CD4-positive, alpha-beta memory T cell (primary cell): ENCODE measurements around the gene CAMTA1. TPM values are rescaled to one million over a fixed set of nuclear protein-coding genes. Genes with fewer than 3 reads are reported as not detected.

Source experiments
- CTCF ChIA-PET: fragments of 350-600 bp; sonication (Branson Sonifier 250); formaldehyde crosslinking; loops from one replicate; lab custom pipeline; 2021; ENCODE audit warnings: inconsistent platforms; ENCODE audit not compliant: partially characterized antibody; lab: Charles Lee
- POLR2A ChIA-PET: fragments of 350-600 bp; sonication (Branson Sonifier 250); formaldehyde crosslinking; loops from one replicate; lab custom pipeline; 2021; ENCODE audit not compliant: partially characterized antibody; lab: Charles Lee
- DNase-seq, 5 donors: peaks; one replicate each; pipeline versions ENCODE4 v3.0.0 to v3.0.0-alpha.2; 2020 to 2022; ENCODE audit warnings: mixed read lengths in 1 of 5
- H3K27ac ChIP-seq: one replicate; pipeline ENCODE4 v1.7.0; 2013; ENCODE audit warnings: low read depth, low read length
- H3K27me3 ChIP-seq: 2 replicates; pipeline ENCODE4 v1.7.0; 2013; ENCODE audit warnings: mild to moderate bottlenecking, low read length, moderate library complexity; ENCODE audit not compliant: insufficient read depth
- H3K36me3 ChIP-seq: 2 replicates; pipeline ENCODE4 v1.7.0; 2013; ENCODE audit warnings: mild to moderate bottlenecking, low read length, moderate library complexity; ENCODE audit not compliant: insufficient read depth
- H3K4me1 ChIP-seq: 2 replicates; pipeline ENCODE4 v1.7.0; 2013; ENCODE audit warnings: mild to moderate bottlenecking, low read length, moderate library complexity; ENCODE audit not compliant: insufficient read depth
- H3K4me3 ChIP-seq, 2 donors: one replicate each; pipeline ENCODE4 v1.7.0; 2013; ENCODE audit warnings: low read length in 2 of 2, mild to moderate bottlenecking in 1 of 2
- H3K9me3 ChIP-seq, 2 donors: one replicate each; pipeline ENCODE4 v1.7.0; 2013; ENCODE audit warnings: low read length in 2 of 2, control low read depth in 1 of 2; ENCODE audit not compliant: control insufficient read depth in 1 of 2
- H3K27ac Mint-ChIP-seq, 7 donors: one replicate each; pipeline ENCODE4 v1.8.0; 2020 to 2021; ENCODE audit warnings: mixed read lengths in 7 of 7, mild to moderate bottlenecking in 6 of 7, inconsistent platforms in 3 of 7, moderate library complexity in 3 of 7
- H3K27me3 Mint-ChIP-seq, 2 donors: one replicate each; pipeline ENCODE4 v1.8.0; 2020 to 2021; ENCODE audit warnings: mixed read lengths in 2 of 2
- H3K36me3 Mint-ChIP-seq, 2 donors: one replicate each; pipeline ENCODE4 v1.8.0; 2020 to 2021; ENCODE audit warnings: mixed read lengths in 2 of 2, inconsistent platforms in 1 of 2, mild to moderate bottlenecking in 1 of 2
- H3K4me1 Mint-ChIP-seq, 4 donors: one replicate each; pipeline ENCODE4 v1.8.0; 2020 to 2021; ENCODE audit warnings: mixed read lengths in 4 of 4, mild to moderate bottlenecking in 1 of 4
- H3K4me3 Mint-ChIP-seq, 8 donors: one replicate each; pipeline ENCODE4 v1.8.0; 2020 to 2021; ENCODE audit warnings: mixed read lengths in 8 of 8, mild to moderate bottlenecking in 7 of 8, moderate library complexity in 6 of 8, inconsistent platforms in 3 of 8
- H3K9me3 Mint-ChIP-seq, 8 donors: one replicate each; pipeline ENCODE4 v1.8.0; 2020 to 2021; ENCODE audit warnings: mixed read lengths in 8 of 8, mild to moderate bottlenecking in 5 of 8, inconsistent platforms in 3 of 8, moderate library complexity in 1 of 8
- intact Hi-C: fragments of 100-400 bp; cut with micrococcal nuclease; formaldehyde crosslinking; loops from one replicate; pipeline ENCODE4 v1.15.1; 2023
- polyA plus RNA-seq, 2 donors: library from polyadenylated mRNA; unstranded; fragments of 300-500 nt; fragmentation: Illumina TruSeq; gene quantifications; one replicate each; pipeline ENCODE4 v1.2.3, GENCODE V29; 2021
- total RNA-seq, 2 experiments: library from RNA; stranded (reverse); gene quantifications; one replicate each; pipeline ENCODE4 v1.2.3, GENCODE V29; 2021

CAMTA1 gene
- total and polyA plus RNA-seq, 4 experiments from 2014 or later, result 39.1 to 118 (median 59.9) TPM

GRCh38 chr1:7040969-7041695 is 255.9 kb downstream of the CAMTA1 start:
- Histone ChIP-seq H3K27ac (no peak overlapping the region), H3K27me3 (no peaks in the 10 kb centered on the region), H3K9me3 (no peaks in the 10 kb centered on the region), H3K4me3 (no peak overlapping the region), H3K4me1 (no peaks in the 10 kb centered on the region), H3K36me3 (no peaks in the 10 kb centered on the region)
- CTCF ChIA-PET, result no interaction called here
- intact Hi-C loops, result no loop called here
- no peaks in the 10 kb centered on the region for H3K9me3 Mint-ChIP-seq
- H3K27ac Mint-ChIP-seq, result no peak overlapping the region
- DNase-seq, result no peak
- H3K27me3 Mint-ChIP-seq, result peaks cover 15 to 17% of the 10 kb centered on the region in 2 donors
- H3K4me1 Mint-ChIP-seq, result no peaks in the 10 kb centered on the region
- H3K36me3 Mint-ChIP-seq, result no peaks in the 10 kb centered on the region
- POLR2A ChIA-PET, result no interaction called here
- H3K4me3 Mint-ChIP-seq, result no peak overlapping the region

- peak in 2 of 5 donors; percentile 3 to 12 for DNase-seq
- H3K36me3 Mint-ChIP-seq, result no peaks in the 10 kb centered on the region
- Histone ChIP-seq H3K4me3 (no peak overlapping the region), H3K4me1 (no peaks in the 10 kb centered on the region), H3K9me3 (no peaks in the 10 kb centered on the region), H3K27ac (no peak overlapping the region), H3K36me3 (no peaks in the 10 kb centered on the region), H3K27me3 (no peaks in the 10 kb centered on the region)
- ChIA-PET POLR2A (no interaction called here), CTCF (interaction anchor here (0.7 to 1.4 kb wide), 2 partner anchors 16 to 602 kb away, joined by 3 read pairs; no protein-coding TSS in a partner anchor)
- H3K4me3 Mint-ChIP-seq, result no peak overlapping the region
- no peaks in the 10 kb centered on the region for H3K4me1 Mint-ChIP-seq
- peaks cover 9 to 12% of the 10 kb centered on the region in 2 donors for H3K27me3 Mint-ChIP-seq
- intact Hi-C loops, result no loop called here
- peaks cover 0 to under 1% (median 0%) of the 10 kb centered on the region in 8 donors for H3K9me3 Mint-ChIP-seq
- no peak overlapping the region for H3K27ac Mint-ChIP-seq
Observed at GRCh38 chr1:7042322-7043190, 257.3 kb downstream of the CAMTA1 start.

DNA sequence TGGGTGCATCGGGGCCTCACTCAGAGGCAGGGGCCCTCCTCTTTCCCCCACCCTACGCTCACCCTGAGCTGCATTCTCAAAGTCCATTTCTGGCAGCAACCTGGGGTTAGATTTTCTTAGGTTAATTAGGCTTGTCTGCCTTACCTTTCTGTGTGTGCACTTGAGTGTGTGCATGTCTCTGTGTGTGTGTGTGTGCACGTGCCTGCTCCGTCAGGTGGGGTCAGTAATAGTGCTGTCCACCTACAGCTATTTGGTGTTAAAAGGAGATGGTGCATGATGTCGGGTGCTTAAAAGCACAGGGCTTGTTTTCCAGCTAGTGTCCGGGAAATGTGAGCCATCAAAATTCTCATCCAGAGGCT is 257.9 kb downstream of the CAMTA1 start:
- POLR2A ChIA-PET, result no interaction called here
- no peaks in the 10 kb centered on the region for H3K36me3 ChIP-seq
- Mint-ChIP-seq H3K27me3 (peaks cover 9 to 12% of the 10 kb centered on the region in 2 donors), H3K4me3 (no peak overlapping the region), H3K9me3 (peaks cover 0 to 2% (median 0%) of the 10 kb centered on the region in 8 donors), H3K27ac (no peak overlapping the region), H3K4me1 (no peaks in the 10 kb centered on the region), H3K36me3 (no peaks in the 10 kb centered on the region)
- no peaks in the 10 kb centered on the region for H3K9me3 ChIP-seq
- H3K4me3 ChIP-seq, result no peak overlapping the region
- no peaks in the 10 kb centered on the region for H3K27me3 ChIP-seq
- no peak overlapping the region for H3K27ac ChIP-seq
- DNase-seq, result no peak
- H3K4me1 ChIP-seq, result no peaks in the 10 kb centered on the region
- intact Hi-C loops, result no loop called here
- CTCF ChIA-PET, result interaction anchor here (1.4 kb wide), 1 partner anchor 601 kb away, joined by 3 read pairs; no protein-coding TSS in a partner anchor

DNA sequence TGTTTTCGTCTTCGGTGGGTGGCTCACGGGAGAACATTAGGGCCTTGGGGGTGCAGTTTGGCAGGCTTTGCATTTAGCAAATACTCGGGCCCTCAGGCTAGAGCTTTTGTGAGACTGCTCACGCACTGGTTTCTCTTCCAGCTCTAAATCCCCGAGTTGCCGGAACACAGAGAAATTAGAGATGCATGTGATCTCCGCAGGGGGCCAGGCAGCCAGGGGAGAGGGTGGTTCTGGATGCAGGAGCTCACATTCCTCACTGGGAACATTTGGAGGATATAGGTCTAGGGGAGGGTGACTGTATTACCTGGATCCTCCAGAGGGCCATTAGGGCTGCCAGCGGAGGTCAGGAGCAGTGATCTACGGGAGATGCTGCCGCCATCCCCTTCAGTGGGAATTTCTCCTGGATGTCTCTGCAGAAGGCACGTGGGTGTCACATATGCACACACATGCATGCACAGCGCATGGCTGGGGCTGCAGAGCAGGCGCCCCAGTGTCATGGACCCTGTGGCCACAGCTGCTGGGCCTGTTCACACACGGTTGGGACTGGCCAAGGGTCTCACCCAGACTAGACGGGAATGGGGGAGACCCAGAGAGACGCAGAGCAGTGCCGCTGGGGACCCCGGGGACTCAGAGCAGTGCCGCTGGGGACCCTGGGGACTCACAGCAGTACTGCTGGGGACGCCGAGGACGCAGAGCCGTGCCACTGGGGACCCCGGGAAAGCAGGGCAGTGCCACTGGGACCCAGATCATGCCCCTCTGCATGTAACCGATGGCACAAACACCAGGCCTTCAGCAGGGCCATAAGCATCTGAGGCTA is 258.7 kb downstream of the CAMTA1 start:
- H3K4me3 Mint-ChIP-seq, result no peak overlapping the region
- no peak overlapping the region for H3K27ac Mint-ChIP-seq
- Histone ChIP-seq H3K4me3 (no peak overlapping the region), H3K36me3 (no peaks in the 10 kb centered on the region), H3K27ac (no peak overlapping the region), H3K4me1 (no peaks in the 10 kb centered on the region), H3K9me3 (no peaks in the 10 kb centered on the region), H3K27me3 (no peaks in the 10 kb centered on the region)
- CTCF ChIA-PET, result interaction anchor here (1.4 kb wide), 1 partner anchor 601 kb away, joined by 3 read pairs; no protein-coding TSS in a partner anchor
- H3K27me3 Mint-ChIP-seq, result peaks cover 9 to 12% of the 10 kb centered on the region in 2 donors
- no peaks in the 10 kb centered on the region for H3K36me3 Mint-ChIP-seq
- POLR2A ChIA-PET, result no interaction called here
- H3K4me1 Mint-ChIP-seq, result no peaks in the 10 kb centered on the region
- H3K9me3 Mint-ChIP-seq, result peaks cover 0 to 2% (median 0%) of the 10 kb centered on the region in 8 donors
- intact Hi-C loops, result no loop called here
- DNase-seq, result no peak

DNA sequence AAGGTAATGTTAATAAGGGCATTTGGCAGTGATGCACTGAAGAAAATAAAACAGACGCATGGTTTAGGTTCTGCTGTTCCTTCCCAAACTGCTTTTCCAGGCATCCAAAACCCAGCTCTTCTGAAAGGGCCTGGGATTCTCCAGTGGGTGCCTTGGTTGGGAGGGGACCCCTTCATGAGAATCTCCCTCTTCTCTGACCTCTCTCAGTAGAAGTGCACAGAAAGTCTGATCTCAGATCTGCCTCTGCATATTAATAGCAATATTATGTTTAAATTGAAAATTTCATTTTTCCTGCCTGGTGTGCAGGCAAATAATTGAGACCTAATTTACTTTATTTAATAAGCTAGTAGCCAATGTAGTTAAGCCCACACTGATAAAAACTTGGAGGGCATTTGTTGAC is 260.6 kb downstream of the CAMTA1 start:
- intact Hi-C loops, result no loop called here

GRCh38 chr1:7046314-7046713 is 261.1 kb downstream of the CAMTA1 start:
- Histone ChIP-seq H3K4me3 (no peak overlapping the region), H3K9me3 (no peaks in the 10 kb centered on the region), H3K4me1 (no peaks in the 10 kb centered on the region), H3K36me3 (no peaks in the 10 kb centered on the region), H3K27me3 (no peaks in the 10 kb centered on the region), H3K27ac (no peak overlapping the region)
- no peaks in the 10 kb centered on the region for H3K36me3 Mint-ChIP-seq
- peaks cover 6 to 13% of the 10 kb centered on the region in 2 donors for H3K27me3 Mint-ChIP-seq
- no peaks in the 10 kb centered on the region for H3K4me1 Mint-ChIP-seq
- POLR2A ChIA-PET, result no interaction called here
- CTCF ChIA-PET, result no interaction called here
- H3K9me3 Mint-ChIP-seq, result peaks cover 0 to 2% (median 0%) of the 10 kb centered on the region in 8 donors
- H3K27ac Mint-ChIP-seq, result no peak overlapping the region
- intact Hi-C loops, result no loop called here
- H3K4me3 Mint-ChIP-seq, result no peak overlapping the region
- DNase-seq, result no peak

More for the DNA sequence above, 260.6 kb downstream of the CAMTA1 start:
- ChIA-PET POLR2A (no interaction called here), CTCF (no interaction called here)
- no peaks in the 10 kb centered on the region for H3K9me3 ChIP-seq
- no peaks in the 10 kb centered on the region for H3K36me3 ChIP-seq
- H3K36me3 Mint-ChIP-seq, result no peaks in the 10 kb centered on the region
- H3K4me1 ChIP-seq, result no peaks in the 10 kb centered on the region
- no peak overlapping the region for H3K27ac Mint-ChIP-seq
- peaks cover 6 to 13% of the 10 kb centered on the region in 2 donors for H3K27me3 Mint-ChIP-seq
- H3K27me3 ChIP-seq, result no peaks in the 10 kb centered on the region
- no peak overlapping the region for H3K27ac ChIP-seq
- H3K4me1 Mint-ChIP-seq, result no peaks in the 10 kb centered on the region
- no peak overlapping the region for H3K4me3 ChIP-seq
- no peak for DNase-seq
- peaks cover 0 to 2% (median 0%) of the 10 kb centered on the region in 8 donors for H3K9me3 Mint-ChIP-seq
- H3K4me3 Mint-ChIP-seq, result no peak overlapping the region
